ENCODE measurements around the gene FXYD6.

The FXYD6 gene

GRCh38 chr11:117921456-117921855, 45.0 kb upstream of the FXYD6 start:
- DNase-seq (ENCODE audit: low read depth), result no peak
- no peak overlapping the region for H3K4me3 ChIP-seq (ENCODE audit: low read depth, low read length)
- no peak for TF ChIP-seq CTCF (conservative IDR thresholded peaks at IDR 0.05; ENCODE audit: low read depth, low read length)

GRCh38 chr11:117919781-117920221, 43.3 kb upstream of the FXYD6 start:
- no peak for TF ChIP-seq CTCF (conservative IDR thresholded peaks at IDR 0.05; ENCODE audit: low read depth, low read length)
- no peak overlapping the region for H3K4me3 ChIP-seq (ENCODE audit: low read depth, low read length)
- no peak for DNase-seq (ENCODE audit: low read depth)

GRCh38 chr11:117919341-117919740, 42.9 kb upstream of the FXYD6 start:
- no peak for DNase-seq (ENCODE audit: low read depth)
- H3K4me3 ChIP-seq (ENCODE audit: low read depth, low read length), result no peak overlapping the region
- no peak for TF ChIP-seq CTCF (conservative IDR thresholded peaks at IDR 0.05; ENCODE audit: low read depth, low read length)

GRCh38 chr11:117918366-117919255, 42.2 kb upstream of the FXYD6 start:
- DNase-seq (ENCODE audit: low read depth), result no peak
- no peak for TF ChIP-seq CTCF (conservative IDR thresholded peaks at IDR 0.05; ENCODE audit: low read depth, low read length)
- no peak overlapping the region for H3K4me3 ChIP-seq (ENCODE audit: low read depth, low read length)

GRCh38 chr11:117917591-117918151, 41.2 kb upstream of the FXYD6 start:
- no peak overlapping the region for H3K4me3 ChIP-seq (ENCODE audit: low read depth, low read length)
- no peak for DNase-seq (ENCODE audit: low read depth)
- no peak for TF ChIP-seq CTCF (conservative IDR thresholded peaks at IDR 0.05; ENCODE audit: low read depth, low read length)

- DNase-seq (ENCODE audit: low read depth), result no peak
- no peak overlapping the region for H3K4me3 ChIP-seq (ENCODE audit: low read depth, low read length)
- TF ChIP-seq CTCF (conservative IDR thresholded peaks at IDR 0.05; ENCODE audit: low read depth, low read length), result no peak
These were observed 40.5 kb upstream of the FXYD6 start for GRCh38 chr11:117916956-117917355.
